A549 (cell line): ENCODE measurements around the gene SLC25A10. TPM values are rescaled to one million over a fixed set of nuclear protein-coding genes. Genes with fewer than 3 reads are reported as not detected.

ENCODE experiments used
- ATAC-seq, 2 experiments: fragments of 200-7000 bp in 1 of 2; fragments of >200 bp in 1 of 2; cut with Nextera tagmentation in 1 of 2; cut with Tn5 transposase in 1 of 2; 3 replicates each; pipeline versions ENCODE4 v1.8.0 to v1.9.1; 2018 to 2020; ENCODE audit warnings: mild to moderate bottlenecking in 1 of 2, moderate library complexity in 1 of 2
- CTCF ChIA-PET: fragments of 300-600 bp; sonication (Branson Sonifier 250); formaldehyde crosslinking; extraction: SDS; loops from one replicate; lab custom pipeline; 2021; ENCODE audit warnings: antibody characterized with exemption, inconsistent platforms; lab: Yijun Ruan, JAX
- POLR2A ChIA-PET: fragments of 350-600 bp; formaldehyde crosslinking; extraction: SDS; loops from one replicate; lab custom pipeline; 2021; ENCODE audit warnings: antibody characterized with exemption, inconsistent platforms; lab: Yijun Ruan, JAX
- DNase-seq, 2 experiments: peaks; one replicate each; pipeline versions ENCODE4 v3.0.0 to v3.0.0-alpha.2; 2011 to 2016; ENCODE audit warnings: low read depth in 1 of 2, low spot score in 1 of 2
- FAIRE-seq: peaks from 2 replicates; lab custom pipeline; 2011; peaks lifted over from hg19 to GRCh38; lab: Jason Lieb, UNC
- H3K27ac ChIP-seq, 2 experiments: fragments of >200 bp; sonication (Bioruptor Twin); formaldehyde crosslinking; 3 replicates each; pipeline ENCODE4 v1.5.1; 2016 to 2017
- H3K4me1 ChIP-seq: fragments of >200 bp; sonication (Bioruptor Twin); formaldehyde crosslinking; 3 replicates; pipeline ENCODE4 v1.6.1; 2016
- H3K4me2 ChIP-seq: fragments of >200 bp; sonication (Bioruptor Twin); formaldehyde crosslinking; 3 replicates; pipeline ENCODE4 v1.6.1; 2016
- H3K4me3 ChIP-seq: fragments of >200 bp; sonication (Bioruptor Twin); formaldehyde crosslinking; 3 replicates; pipeline ENCODE4 v1.5.1; 2016
- H3K9me3 ChIP-seq: fragments of >200 bp; sonication (Bioruptor Twin); formaldehyde crosslinking; 3 replicates; pipeline ENCODE4 v1.6.1; 2016
- CBX8 ChIP-seq: fragments of 200-600 bp; sonication (generic); IDR thresholded peaks from 2 replicates; pipeline ENCODE4 v1.6.1; 2016
- CEBPB ChIP-seq, 2 experiments: fragments of >200 bp in 1 of 2; sonication (Bioruptor Twin) in 1 of 2; formaldehyde crosslinking in 1 of 2; IDR thresholded peaks; 2 replicates each; pipeline ENCODE4 v1.6.1; 2012 to 2016
- EHF ChIP-seq: fragments of 250-450 bp; sonication (Bioruptor Pico); IDR thresholded peaks from 2 replicates; pipeline ENCODE4 v1.5.0; 2020; ENCODE audit warnings: mild to moderate bottlenecking
- EHMT2 ChIP-seq: fragments of 200-600 bp; sonication (generic); IDR thresholded peaks from 2 replicates; pipeline ENCODE4 v1.6.1; 2016; ENCODE audit warnings: antibody characterized with exemption, low read depth, mild to moderate bottlenecking, moderate library complexity
- EP300 ChIP-seq, 2 experiments: fragments of >200 bp; sonication (Bioruptor Twin); formaldehyde crosslinking; IDR thresholded peaks; 2 replicates in 1 of 2; 3 replicates in 1 of 2; pipeline ENCODE4 v1.6.1; 2016 to 2017
- FOSB ChIP-seq: fragments of 250-450 bp; sonication (Bioruptor Pico); IDR thresholded peaks from 2 replicates; pipeline ENCODE4 v1.5.0; 2020; ENCODE audit warnings: mild to moderate bottlenecking, moderate library complexity
- FOSL2 ChIP-seq, 2 experiments: fragments of 450-650 bp in 1 of 2; fragments of >200 bp in 1 of 2; sonication (Bioruptor Twin) in 1 of 2; formaldehyde crosslinking; IDR thresholded peaks; 2 replicates each; pipeline versions ENCODE4 v1.5.0 to v1.6.1; 2016 to 2020; ENCODE audit warnings: mild to moderate bottlenecking in 1 of 2, moderate library complexity in 1 of 2
- HEYL ChIP-seq: fragments of 250-450 bp; sonication (Bioruptor Pico); IDR thresholded peaks from 2 replicates; pipeline ENCODE4 v1.8.0; 2021; ENCODE audit warnings: mild to moderate bottlenecking, moderate library complexity
- HOXA7 ChIP-seq: fragments of 250-450 bp; sonication (Bioruptor Pico); IDR thresholded peaks from 2 replicates; pipeline ENCODE4 v1.5.0; 2020; ENCODE audit warnings: mild to moderate bottlenecking, moderate library complexity
- HOXB5 ChIP-seq: fragments of 250-450 bp; sonication (Bioruptor Pico); IDR thresholded peaks from 2 replicates; pipeline ENCODE4 v1.5.0; 2020; ENCODE audit warnings: mild to moderate bottlenecking, moderate library complexity
- JUN ChIP-seq, 2 experiments: fragments of >200 bp; sonication (Bioruptor Twin); formaldehyde crosslinking; IDR thresholded peaks; 2 replicates in 1 of 2; 3 replicates in 1 of 2; pipeline ENCODE4 v1.6.1; 2016 to 2017
- JUNB ChIP-seq: fragments of >200 bp; sonication (Bioruptor Twin); formaldehyde crosslinking; IDR thresholded peaks from 2 replicates; pipeline ENCODE4 v1.6.1; 2016
- KDM1A ChIP-seq: fragments of 200-600 bp; sonication (generic); IDR thresholded peaks from 2 replicates; pipeline ENCODE4 v1.6.1; 2016; ENCODE audit warnings: low read depth, mild to moderate bottlenecking
- MAFK ChIP-seq: fragments of 450-650 bp; IDR thresholded peaks from 2 replicates; pipeline ENCODE4 v1.6.1; 2014; ENCODE audit not compliant: partially characterized antibody
- NFE2L2 ChIP-seq: fragments of 150-350 bp; conservative IDR thresholded peaks from 2 replicates; pipeline ENCODE4 v1.6.1; 2014; ENCODE audit warnings: low read length
- NPAS2 ChIP-seq: fragments of 250-450 bp; sonication (Bioruptor Pico); IDR thresholded peaks from 2 replicates; pipeline ENCODE4 v1.8.0; 2022; ENCODE audit warnings: mild to moderate bottlenecking, moderate library complexity, borderline replicate concordance
- POLR2A ChIP-seq: IDR thresholded peaks from 2 replicates; pipeline ENCODE4 v1.6.1; 2012; ENCODE audit warnings: mild to moderate bottlenecking, low read length
- RCOR1 ChIP-seq: fragments of 150-350 bp; IDR thresholded peaks from 2 replicates; pipeline ENCODE4 v1.6.1; 2014; ENCODE audit warnings: antibody characterized with exemption, low read length, low read depth
- TFCP2L1 ChIP-seq: fragments of 250-450 bp; sonication (Bioruptor Pico); IDR thresholded peaks from 2 replicates; pipeline ENCODE4 v1.5.0; 2021; ENCODE audit warnings: mild to moderate bottlenecking
- ZC3H11A ChIP-seq: fragments of 450-650 bp; IDR thresholded peaks from 2 replicates; pipeline ENCODE4 v1.6.1; 2014; ENCODE audit warnings: antibody characterized with exemption, mild to moderate bottlenecking
- ZFP36 ChIP-seq: fragments of 450-650 bp; IDR thresholded peaks from 2 replicates; pipeline ENCODE4 v1.6.1; 2014; ENCODE audit warnings: borderline replicate concordance; ENCODE audit not compliant: partially characterized antibody
- WGBS: methylation state at CpG from one replicate; pipeline ENCODE4 v1.1.6; 2017; ENCODE audit errors: missing lambda C conversion rate; 5-methylcytosine and 5-hydroxymethylcytosine counted together
- polyA plus RNA-seq, 4 experiments: library from polyadenylated mRNA; depleted of rRNA in 3 of 4; stranded (reverse); fragments of >200 nt; fragmentation: RNase III in 1 of 4; extraction: RNeasy Plus Mini Kit Qiagen cat#74134 plus additional on column Dnase treatment in 1 of 4; gene quantifications; 2 replicates in 3 of 4; 3 replicates in 1 of 4; pipeline ENCODE4 v1.2.3, GENCODE V29; 2011 to 2017
- TF ChIP-seq, protein P1 (sequence below): fragments of 250-450 bp; sonication (Bioruptor Pico); IDR thresholded peaks from 2 replicates; pipeline ENCODE4 v1.5.0; 2021; ENCODE audit warnings: mild to moderate bottlenecking, moderate library complexity, borderline replicate concordance
- TF ChIP-seq, protein P2 (sequence below): fragments of 450-650 bp; IDR thresholded peaks from 2 replicates; pipeline ENCODE4 v1.6.1; 2014; ENCODE audit warnings: antibody characterized with exemption
- TF ChIP-seq, protein P3 (sequence below): fragments of >200 bp; sonication (Bioruptor Twin); formaldehyde crosslinking; IDR thresholded peaks from 2 replicates; pipeline ENCODE4 v1.6.1; 2016
- TF ChIP-seq, protein P4 (sequence below): fragments of >200 bp; sonication (Bioruptor Twin); formaldehyde crosslinking; IDR thresholded peaks from 3 replicates; pipeline ENCODE4 v1.5.1; 2016

SLC25A10 gene
- polyA plus RNA-seq, 2 of the 4 experiments (the other 2 are of a cell fraction): 20.0 to 47.0 TPM

DNA sequence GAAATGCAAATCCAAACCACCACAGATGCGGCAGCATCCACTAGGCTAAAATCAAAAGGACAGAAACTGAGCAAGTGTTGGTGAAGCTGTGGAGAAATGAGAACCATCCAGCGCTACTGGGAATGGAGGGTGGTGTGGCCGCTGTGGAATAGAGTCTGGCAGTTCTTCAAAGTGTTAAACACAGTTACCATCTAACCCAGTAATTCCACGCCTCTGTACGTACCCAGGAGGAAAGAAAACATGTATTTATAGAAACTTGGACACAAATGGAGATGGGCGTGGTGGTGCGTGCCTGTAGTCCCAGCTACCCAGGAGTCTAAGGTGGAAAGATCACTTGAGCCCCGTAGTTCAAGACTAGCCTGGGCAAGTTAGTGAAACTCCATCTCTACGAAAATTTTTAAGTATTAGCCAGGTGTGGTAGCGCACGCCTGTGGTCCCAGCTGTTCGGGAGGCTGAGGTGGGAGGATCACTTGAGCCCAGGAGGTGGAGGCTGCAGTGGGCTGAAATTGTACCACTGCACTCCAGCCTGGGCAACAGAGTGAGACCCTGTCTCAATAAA, 11.6 kb downstream of the SLC25A10 start:
- Histone ChIP-seq H3K4me3 (no peak overlapping the region), H3K4me1 (peaks cover 24% of the 10 kb centered on the region), H3K9me3 (no peaks in the 10 kb centered on the region), H3K27ac (no peak overlapping the region), H3K4me2 (peak overlapping the region; percentile 15)
- ChIA-PET POLR2A (interaction anchor here (0.6 to 3.5 kb wide), 2 partner anchors 11 to 108 kb away, joined by 5 to 18 read pairs; partner anchors contain the start of gene SLC25A10), CTCF (interaction anchor here (1.4 to 7.7 kb wide), 3 partner anchors 9 to 139 kb away, joined by 3 to 55 read pairs (median 16); no protein-coding TSS in a partner anchor)
- FAIRE-seq: no peak
- ATAC-seq: peak; percentile 12 to 45; a peak in 4 of 6 replicates
- DNase-seq: no peak
- 40% methylated on average over 12 of the region's 12 CpGs for WGBS
- TF ChIP-seq ZC3H11A (no peak), KDM1A (no peak), NFE2L2 (no peak), EHMT2 (no peak), HEYL (CRISPR knock-in tag) (no peak), EP300 (IDR thresholded peaks at IDR 0.05) (no peak), POLR2A (0 out of 2 replicates have a peak, but pooled peaks have one; percentile 9)
- TF ChIP-seq, protein P1, sequence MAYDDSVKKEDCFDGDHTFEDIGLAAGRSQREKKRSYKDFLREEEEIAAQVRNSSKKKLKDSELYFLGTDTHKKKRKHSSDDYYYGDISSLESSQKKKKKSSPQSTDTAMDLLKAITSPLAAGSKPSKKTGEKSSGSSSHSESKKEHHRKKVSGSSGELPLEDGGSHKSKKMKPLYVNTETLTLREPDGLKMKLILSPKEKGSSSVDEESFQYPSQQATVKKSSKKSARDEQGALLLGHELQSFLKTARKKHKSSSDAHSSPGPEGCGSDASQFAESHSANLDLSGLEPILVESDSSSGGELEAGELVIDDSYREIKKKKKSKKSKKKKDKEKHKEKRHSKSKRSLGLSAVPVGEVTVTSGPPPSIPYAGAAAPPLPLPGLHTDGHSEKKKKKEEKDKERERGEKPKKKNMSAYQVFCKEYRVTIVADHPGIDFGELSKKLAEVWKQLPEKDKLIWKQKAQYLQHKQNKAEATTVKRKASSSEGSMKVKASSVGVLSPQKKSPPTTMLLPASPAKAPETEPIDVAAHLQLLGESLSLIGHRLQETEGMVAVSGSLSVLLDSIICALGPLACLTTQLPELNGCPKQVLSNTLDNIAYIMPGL: no peak

DNA sequence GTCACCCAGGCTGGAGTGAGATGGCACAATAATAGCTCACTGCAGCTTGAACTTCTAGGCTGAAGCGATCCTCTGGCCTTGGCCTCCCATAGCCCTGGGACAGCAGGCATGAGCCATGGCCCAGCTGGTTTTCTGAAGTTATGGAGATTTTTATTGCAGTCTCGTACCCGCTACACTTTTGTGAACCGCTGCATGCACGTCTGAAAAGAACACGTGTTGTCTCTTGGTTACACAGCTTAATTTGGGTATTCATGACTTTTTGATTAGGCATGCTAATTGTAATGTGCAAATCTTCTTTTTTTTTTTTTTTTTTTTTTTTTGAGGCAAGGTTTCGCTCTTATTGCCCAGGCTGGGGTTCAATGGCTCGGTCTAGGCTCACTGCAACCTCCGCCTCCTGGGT, 13.4 kb downstream of the SLC25A10 start:
- ChIA-PET POLR2A (interaction anchor here (0.6 kb wide), 1 partner anchor 108 kb away, joined by 3 read pairs; no protein-coding TSS in a partner anchor), CTCF (interaction anchor here (1.0 to 7.7 kb wide), 3 partner anchors 9 to 142 kb away, joined by 3 to 55 read pairs (median 16); no protein-coding TSS in a partner anchor)
- no peak for TF ChIP-seq MAFK
- no peak for TF ChIP-seq RCOR1
- TF ChIP-seq EHF (CRISPR knock-in tag): no peak
- TF ChIP-seq, protein P2, sequence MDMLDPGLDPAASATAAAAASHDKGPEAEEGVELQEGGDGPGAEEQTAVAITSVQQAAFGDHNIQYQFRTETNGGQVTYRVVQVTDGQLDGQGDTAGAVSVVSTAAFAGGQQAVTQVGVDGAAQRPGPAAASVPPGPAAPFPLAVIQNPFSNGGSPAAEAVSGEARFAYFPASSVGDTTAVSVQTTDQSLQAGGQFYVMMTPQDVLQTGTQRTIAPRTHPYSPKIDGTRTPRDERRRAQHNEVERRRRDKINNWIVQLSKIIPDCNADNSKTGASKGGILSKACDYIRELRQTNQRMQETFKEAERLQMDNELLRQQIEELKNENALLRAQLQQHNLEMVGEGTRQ: no peak
- Histone ChIP-seq H3K9me3 (no peaks in the 10 kb centered on the region), H3K4me2 (no peak overlapping the region), H3K4me3 (no peak overlapping the region), H3K27ac (no peak overlapping the region), H3K4me1 (peaks cover 24% of the 10 kb centered on the region)
- FAIRE-seq (no peak), DNase-seq (no peak), ATAC-seq (no peak)
- WGBS: 88% methylated on average over 9 of the region's 9 CpGs

DNA sequence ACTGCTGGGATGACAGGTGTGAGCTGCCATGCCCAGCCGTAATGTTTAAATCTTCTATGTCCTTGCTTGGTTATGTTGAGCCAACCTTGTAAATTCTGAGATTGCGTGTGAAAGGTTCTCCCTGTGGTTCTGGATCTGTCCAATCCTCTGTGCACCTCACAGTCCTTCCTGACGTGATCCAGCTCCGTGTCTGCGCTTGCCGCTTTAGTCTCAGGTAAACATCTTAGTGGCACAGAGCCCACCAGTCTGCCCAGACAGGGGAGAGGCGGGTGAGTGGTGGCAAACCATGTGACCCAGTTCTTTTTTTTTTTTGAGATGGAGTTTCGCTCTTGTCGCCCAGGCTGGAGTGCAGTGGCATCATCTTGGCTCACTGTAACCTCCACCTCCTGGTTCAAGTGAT, 13.9 kb downstream of the SLC25A10 start:
- DNase-seq (no peak), ATAC-seq (no peak), FAIRE-seq (no peak)
- CTCF ChIA-PET: interaction anchor here (1.0 to 7.7 kb wide), 4 partner anchors 8 to 143 kb away, joined by 3 to 55 read pairs (median 10); no protein-coding TSS in a partner anchor
- TF ChIP-seq RCOR1 (no peak), FOSB (CRISPR knock-in tag) (no peak), FOSL2 (IDR thresholded peaks at IDR 0.05) (no peak), FOSL2 (CRISPR knock-in tag; IDR thresholded peaks at IDR 0.05) (no peak), ZC3H11A (no peak), CBX8 (no peak), ZFP36 (no peak), HOXB5 (no peak), HOXA7 (CRISPR knock-in tag) (no peak), CEBPB (IDR thresholded peaks at IDR 0.05) (no peak), JUN (IDR thresholded peaks at IDR 0.05) (no peak), EP300 (IDR thresholded peaks at IDR 0.05) (no peak), NPAS2 (CRISPR knock-in tag) (no peak), JUNB (no peak), TFCP2L1 (CRISPR knock-in tag) (no peak)
- TF ChIP-seq, protein P3, sequence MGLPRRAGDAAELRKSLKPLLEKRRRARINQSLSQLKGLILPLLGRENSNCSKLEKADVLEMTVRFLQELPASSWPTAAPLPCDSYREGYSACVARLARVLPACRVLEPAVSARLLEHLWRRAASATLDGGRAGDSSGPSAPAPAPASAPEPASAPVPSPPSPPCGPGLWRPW: no peak
- TF ChIP-seq, protein P2: no peak
- TF ChIP-seq, protein P4, sequence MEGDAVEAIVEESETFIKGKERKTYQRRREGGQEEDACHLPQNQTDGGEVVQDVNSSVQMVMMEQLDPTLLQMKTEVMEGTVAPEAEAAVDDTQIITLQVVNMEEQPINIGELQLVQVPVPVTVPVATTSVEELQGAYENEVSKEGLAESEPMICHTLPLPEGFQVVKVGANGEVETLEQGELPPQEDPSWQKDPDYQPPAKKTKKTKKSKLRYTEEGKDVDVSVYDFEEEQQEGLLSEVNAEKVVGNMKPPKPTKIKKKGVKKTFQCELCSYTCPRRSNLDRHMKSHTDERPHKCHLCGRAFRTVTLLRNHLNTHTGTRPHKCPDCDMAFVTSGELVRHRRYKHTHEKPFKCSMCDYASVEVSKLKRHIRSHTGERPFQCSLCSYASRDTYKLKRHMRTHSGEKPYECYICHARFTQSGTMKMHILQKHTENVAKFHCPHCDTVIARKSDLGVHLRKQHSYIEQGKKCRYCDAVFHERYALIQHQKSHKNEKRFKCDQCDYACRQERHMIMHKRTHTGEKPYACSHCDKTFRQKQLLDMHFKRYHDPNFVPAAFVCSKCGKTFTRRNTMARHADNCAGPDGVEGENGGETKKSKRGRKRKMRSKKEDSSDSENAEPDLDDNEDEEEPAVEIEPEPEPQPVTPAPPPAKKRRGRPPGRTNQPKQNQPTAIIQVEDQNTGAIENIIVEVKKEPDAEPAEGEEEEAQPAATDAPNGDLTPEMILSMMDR: no peak
- POLR2A ChIA-PET: no interaction called here
- no peak overlapping the region for H3K27ac ChIP-seq
- H3K9me3 ChIP-seq: no peaks in the 10 kb centered on the region
- H3K4me2 ChIP-seq: no peak overlapping the region
- no peak overlapping the region for H3K4me3 ChIP-seq
- 79% methylated on average over 9 of the region's 9 CpGs for WGBS
- peaks cover 24% of the 10 kb centered on the region for H3K4me1 ChIP-seq
